Right atrium auricular region (tissue), 2 donors: Measurements from ENCODE around the gene CLTA. TPM values are rescaled to one million over a fixed set of nuclear protein-coding genes. Genes with fewer than 3 reads are reported as not detected.
A peak's percentile ranks its signal among the peaks of the same experiment; 100 is the strongest.

Experiments used
- DNase-seq: peaks from one replicate; pipeline ENCODE4 v3.0.0-alpha.2; 2019; ENCODE audit warnings: low spot score
- H3K27ac ChIP-seq, 2 donors: fragments of 200-600 bp; sonication (generic); 1 replicate in 1 of 2; 2 replicates in 1 of 2; pipeline ENCODE4 v1.5.1; 2016 to 2019
- H3K27me3 ChIP-seq, 2 donors: fragments of 200-600 bp; sonication (generic); one replicate each; pipeline versions ENCODE4 v1.5.1 to v1.6.0; 2017 to 2019
- H3K36me3 ChIP-seq: fragments of 200-600 bp; sonication (generic); one replicate; pipeline ENCODE4 v1.5.1; 2016
- H3K4me1 ChIP-seq, 2 donors: fragments of 200-600 bp; sonication (generic); one replicate each; pipeline versions ENCODE4 v1.5.1 to v1.6.0; 2017 to 2019
- H3K4me3 ChIP-seq, 2 donors: fragments of 200-600 bp; sonication (generic); 1 replicate in 1 of 2; 2 replicates in 1 of 2; pipeline ENCODE4 v1.5.1; 2017 to 2019; ENCODE audit warnings: mild to moderate bottlenecking in 1 of 2, moderate library complexity in 1 of 2
- H3K9me3 ChIP-seq, 2 donors: fragments of 200-600 bp; sonication (generic); one replicate each; pipeline ENCODE4 v1.5.1; 2019
- CTCF ChIP-seq, 2 donors: fragments of 200-600 bp; sonication (generic); IDR thresholded peaks; one replicate each; pipeline ENCODE4 v1.5.1; 2019; ENCODE audit warnings: antibody characterized with exemption in 2 of 2
- total RNA-seq, 2 donors: library from RNA; depleted of rRNA; stranded (reverse); fragments of >200 nt; gene quantifications; one replicate each; pipeline ENCODE4 v1.1.0, GENCODE V29; 2016

CLTA gene
- 10 to 100 TPM; 67.2 to 87.7 TPM for total RNA-seq

- DNase-seq: peak; percentile 99
- no peaks in the 10 kb centered on the region for H3K27me3 ChIP-seq
- H3K36me3 ChIP-seq: no peaks in the 10 kb centered on the region
- H3K4me1 ChIP-seq: peaks cover 0 to 40% of the 10 kb centered on the region in 2 donors
- H3K27ac ChIP-seq: peak within 1 kb of the TSS; percentile 85 to 91
- peak; percentile 28 to 65 for TF ChIP-seq CTCF (IDR thresholded peaks at IDR 0.05)
- no peaks in the 10 kb centered on the region for H3K9me3 ChIP-seq
- H3K4me3 ChIP-seq: peak within 1 kb of the TSS; percentile 85 to 98
Observed at GRCh38 chr9:36190388-36191289, at the start of gene CLTA. TSS of gene CLTA (plus strand) at chr9:36190921. CDS start at chr9:36191057, 136 bp downstream.

- TF ChIP-seq CTCF (IDR thresholded peaks at IDR 0.05): peak in 1 of 2 donors; percentile 39
- Histone ChIP-seq H3K9me3 (no peaks in the 10 kb centered on the region), H3K36me3 (no peaks in the 10 kb centered on the region), H3K4me1 (peaks cover 0 to 68% of the 10 kb centered on the region in 2 donors), H3K27me3 (no peaks in the 10 kb centered on the region), H3K27ac (no peak overlapping the region), H3K4me3 (no peak overlapping the region)
- no peak for DNase-seq
Observed at GRCh38 chr9:36141288-36141687, 49.4 kb upstream of the CLTA start.

GRCh38 chr9:36141761-36142160 lies 49.0 kb upstream of the CLTA start:
- DNase-seq: no peak
- H3K4me1 ChIP-seq: peaks cover 0 to 67% of the 10 kb centered on the region in 2 donors
- TF ChIP-seq CTCF (IDR thresholded peaks at IDR 0.05): no peak

GRCh38 chr9:36142510-36143244 lies 48.0 kb upstream of the CLTA start:
- no peaks in the 10 kb centered on the region for H3K9me3 ChIP-seq
- peak overlapping the region; percentile 65 to 67 for H3K27ac ChIP-seq
- TF ChIP-seq CTCF (IDR thresholded peaks at IDR 0.05): no peak
- H3K4me1 ChIP-seq: peaks cover 0 to 59% of the 10 kb centered on the region in 2 donors
- no peaks in the 10 kb centered on the region for H3K27me3 ChIP-seq
- peak overlapping the region in 1 of 2 donors; percentile 10 for H3K4me3 ChIP-seq
- DNase-seq: no peak
- H3K36me3 ChIP-seq: no peaks in the 10 kb centered on the region

More at GRCh38 chr9:36141761-36142160, 49.0 kb upstream of the CLTA start:
- H3K9me3 ChIP-seq: no peaks in the 10 kb centered on the region
- peak overlapping the region; percentile 33 to 65 for H3K27ac ChIP-seq
- no peaks in the 10 kb centered on the region for H3K36me3 ChIP-seq
- no peak overlapping the region for H3K4me3 ChIP-seq
- no peaks in the 10 kb centered on the region for H3K27me3 ChIP-seq

- no peaks in the 10 kb centered on the region for H3K27me3 ChIP-seq
- H3K4me1 ChIP-seq: peaks cover 0 to 59% of the 10 kb centered on the region in 2 donors
- DNase-seq: no peak
- no peaks in the 10 kb centered on the region for H3K9me3 ChIP-seq
- no peak for TF ChIP-seq CTCF (IDR thresholded peaks at IDR 0.05)
- H3K36me3 ChIP-seq: no peaks in the 10 kb centered on the region
- H3K27ac ChIP-seq: peak overlapping the region; percentile 65 to 67
- peak overlapping the region in 1 of 2 donors; percentile 10 for H3K4me3 ChIP-seq
Observed at GRCh38 chr9:36143245-36143641, 47.5 kb upstream of the CLTA start.
